Measurements from ENCODE around the gene SOX14.

Gene SOX14

GRCh38 chr3:137764001-137764433, at the start of gene SOX14:
SOX14 (plus strand) TSS chr3:137764315; CDS start chr3:137764785, 470 bp downstream.
- TF ChIP-seq GATA2 (IDR thresholded peaks at IDR 0.05; ENCODE audit: low read depth, low read length), result no peak
- TF ChIP-seq GATA3 (IDR thresholded peaks at IDR 0.05; ENCODE audit: low read depth, low read length), result no peak

- TF ChIP-seq GATA3 (IDR thresholded peaks at IDR 0.05; ENCODE audit: low read depth, low read length), result no peak
- TF ChIP-seq GATA2 (IDR thresholded peaks at IDR 0.05; ENCODE audit: low read depth, low read length), result no peak
Measured at GRCh38 chr3:137714551-137714950, 49.6 kb upstream of the SOX14 start.

GRCh38 chr3:137724240-137724639, 39.9 kb upstream of the SOX14 start:
- TF ChIP-seq GATA3 (IDR thresholded peaks at IDR 0.05; ENCODE audit: low read depth, low read length) (no peak), GATA2 (IDR thresholded peaks at IDR 0.05; ENCODE audit: low read depth, low read length) (no peak)

- TF ChIP-seq GATA3 (IDR thresholded peaks at IDR 0.05; ENCODE audit: low read depth, low read length) (no peak), GATA2 (IDR thresholded peaks at IDR 0.05; ENCODE audit: low read depth, low read length) (no peak)
Measured at GRCh38 chr3:137737208-137737607, 26.9 kb upstream of the SOX14 start.

- TF ChIP-seq GATA3 (IDR thresholded peaks at IDR 0.05; ENCODE audit: low read depth, low read length), result no peak
- TF ChIP-seq GATA2 (IDR thresholded peaks at IDR 0.05; ENCODE audit: low read depth, low read length), result no peak
Measured at GRCh38 chr3:137738710-137739109, 25.4 kb upstream of the SOX14 start.

- no peak for TF ChIP-seq GATA2 (IDR thresholded peaks at IDR 0.05; ENCODE audit: low read depth, low read length)
- no peak for TF ChIP-seq GATA3 (IDR thresholded peaks at IDR 0.05; ENCODE audit: low read depth, low read length)
Measured at GRCh38 chr3:137743608-137744007, 20.5 kb upstream of the SOX14 start.

- no peak for TF ChIP-seq GATA2 (IDR thresholded peaks at IDR 0.05; ENCODE audit: low read depth, low read length)
- no peak for TF ChIP-seq GATA3 (IDR thresholded peaks at IDR 0.05; ENCODE audit: low read depth, low read length)
Measured at GRCh38 chr3:137746808-137747207, 17.3 kb upstream of the SOX14 start.

- TF ChIP-seq GATA3 (IDR thresholded peaks at IDR 0.05; ENCODE audit: low read depth, low read length) (no peak), GATA2 (IDR thresholded peaks at IDR 0.05; ENCODE audit: low read depth, low read length) (no peak)
Measured at GRCh38 chr3:137759505-137759904, 4.6 kb upstream of the SOX14 start.

GRCh38 chr3:137760341-137761098, 3.6 kb upstream of the SOX14 start:
- no peak for TF ChIP-seq GATA3 (IDR thresholded peaks at IDR 0.05; ENCODE audit: low read depth, low read length)
- no peak for TF ChIP-seq GATA2 (IDR thresholded peaks at IDR 0.05; ENCODE audit: low read depth, low read length)

- TF ChIP-seq GATA3 (IDR thresholded peaks at IDR 0.05; ENCODE audit: low read depth, low read length) (no peak), GATA2 (IDR thresholded peaks at IDR 0.05; ENCODE audit: low read depth, low read length) (no peak)
Measured at GRCh38 chr3:137761099-137761562, 3.0 kb upstream of the SOX14 start.

- no peak for TF ChIP-seq GATA2 (IDR thresholded peaks at IDR 0.05; ENCODE audit: low read depth, low read length)
- TF ChIP-seq GATA3 (IDR thresholded peaks at IDR 0.05; ENCODE audit: low read depth, low read length), result no peak
Measured at GRCh38 chr3:137761563-137762503, 2.3 kb upstream of the SOX14 start.

GRCh38 chr3:137762674-137763593, 1.2 kb upstream of the SOX14 start:
- TF ChIP-seq GATA2 (IDR thresholded peaks at IDR 0.05; ENCODE audit: low read depth, low read length) (no peak), GATA3 (IDR thresholded peaks at IDR 0.05; ENCODE audit: low read depth, low read length) (no peak)

- TF ChIP-seq GATA3 (IDR thresholded peaks at IDR 0.05; ENCODE audit: low read depth, low read length) (no peak), GATA2 (IDR thresholded peaks at IDR 0.05; ENCODE audit: low read depth, low read length) (no peak)
Measured at GRCh38 chr3:137763594-137763938, 549 bp upstream of the SOX14 start.

All from SH-SY5Y (cell line).